ENCODE data around the gene LEMD3.

LEMD3 gene

GRCh38 chr12:65203376-65203775 is 34.0 kb downstream of the LEMD3 start:
- Histone ChIP-seq H3F3A (ENCODE audit: low read depth) (no peaks in the 10 kb centered on the region), H3K36me3 (ENCODE audit: insufficient read depth, low read length) (no peaks in the 10 kb centered on the region), H3K4me2 (ENCODE audit: low read depth, low read length, poor library complexity, severe bottlenecking) (no peak overlapping the region), H3K27me3 (ENCODE audit: insufficient read depth, low read length, poor library complexity, severe bottlenecking) (no peaks in the 10 kb centered on the region), H3K9me3 (ENCODE audit: insufficient read depth, low read depth, low read length) (no peaks in the 10 kb centered on the region), H3K9me2 (replicated peaks; ENCODE audit: low read depth, low read length) (no peaks in the 10 kb centered on the region), H3K4me3 (ENCODE audit: low read length, poor library complexity, severe bottlenecking) (no peak overlapping the region), H4K20me1 (ENCODE audit: insufficient read depth, low read length, poor library complexity, severe bottlenecking) (peaks cover 29% of the 10 kb centered on the region), H2AFZ (ENCODE audit: low read length) (no peak overlapping the region), H3K4me1 (ENCODE audit: insufficient read depth, low read length, poor library complexity, severe bottlenecking) (peaks cover 34% of the 10 kb centered on the region), H3K9ac (ENCODE audit: low read depth, low read length, poor library complexity, severe bottlenecking) (no peak overlapping the region), H3K79me2 (ENCODE audit: insufficient read depth, low read length) (peaks cover 96% of the 10 kb centered on the region)
- no peak for TF ChIP-seq EZH2phosphoT487 (IDR thresholded peaks at IDR 0.05; ENCODE audit: borderline replicate concordance)
- TF ChIP-seq CTCF (conservative IDR thresholded peaks at IDR 0.05; ENCODE audit: low read length): no peak

GRCh38 chr12:65204886-65205525 is 35.6 kb downstream of the LEMD3 start:
- Histone ChIP-seq H3K36me3 (ENCODE audit: insufficient read depth, low read length) (no peaks in the 10 kb centered on the region), H3K9me3 (ENCODE audit: insufficient read depth, low read depth, low read length) (no peaks in the 10 kb centered on the region), H3K9me2 (replicated peaks; ENCODE audit: low read depth, low read length) (no peaks in the 10 kb centered on the region), H3F3A (ENCODE audit: low read depth) (no peaks in the 10 kb centered on the region), H3K27me3 (ENCODE audit: insufficient read depth, low read length, poor library complexity, severe bottlenecking) (no peaks in the 10 kb centered on the region), H3K4me1 (ENCODE audit: insufficient read depth, low read length, poor library complexity, severe bottlenecking) (peaks cover 49% of the 10 kb centered on the region), H4K20me1 (ENCODE audit: insufficient read depth, low read length, poor library complexity, severe bottlenecking) (peaks cover 32% of the 10 kb centered on the region), H3K4me2 (ENCODE audit: low read depth, low read length, poor library complexity, severe bottlenecking) (no peak overlapping the region), H2AFZ (ENCODE audit: low read length) (no peak overlapping the region), H3K79me2 (ENCODE audit: insufficient read depth, low read length) (peaks cover 94% of the 10 kb centered on the region), H3K9ac (ENCODE audit: low read depth, low read length, poor library complexity, severe bottlenecking) (no peak overlapping the region), H3K4me3 (ENCODE audit: low read length, poor library complexity, severe bottlenecking) (no peak overlapping the region)
- TF ChIP-seq CTCF (conservative IDR thresholded peaks at IDR 0.05; ENCODE audit: low read length) (no peak), EZH2phosphoT487 (IDR thresholded peaks at IDR 0.05; ENCODE audit: borderline replicate concordance) (no peak)

- peaks cover 94% of the 10 kb centered on the region for H3K79me2 ChIP-seq (ENCODE audit: insufficient read depth, low read length)
- H3K36me3 ChIP-seq (ENCODE audit: insufficient read depth, low read length): no peaks in the 10 kb centered on the region
- no peak overlapping the region for H3K4me3 ChIP-seq (ENCODE audit: low read length, poor library complexity, severe bottlenecking)
- H3K27me3 ChIP-seq (ENCODE audit: insufficient read depth, low read length, poor library complexity, severe bottlenecking): no peaks in the 10 kb centered on the region
- no peaks in the 10 kb centered on the region for H3F3A ChIP-seq (ENCODE audit: low read depth)
- H3K4me2 ChIP-seq (ENCODE audit: low read depth, low read length, poor library complexity, severe bottlenecking): no peak overlapping the region
- no peaks in the 10 kb centered on the region for H3K9me2 ChIP-seq (replicated peaks; ENCODE audit: low read depth, low read length)
- H3K9me3 ChIP-seq (ENCODE audit: insufficient read depth, low read depth, low read length): no peaks in the 10 kb centered on the region
- H4K20me1 ChIP-seq (ENCODE audit: insufficient read depth, low read length, poor library complexity, severe bottlenecking): peaks cover 33% of the 10 kb centered on the region
- no peak overlapping the region for H3K9ac ChIP-seq (ENCODE audit: low read depth, low read length, poor library complexity, severe bottlenecking)
- no peak overlapping the region for H2AFZ ChIP-seq (ENCODE audit: low read length)
- no peak for TF ChIP-seq CTCF (conservative IDR thresholded peaks at IDR 0.05; ENCODE audit: low read length)
- TF ChIP-seq EZH2phosphoT487 (IDR thresholded peaks at IDR 0.05; ENCODE audit: borderline replicate concordance): no peak
- H3K4me1 ChIP-seq (ENCODE audit: insufficient read depth, low read length, poor library complexity, severe bottlenecking): peaks cover 58% of the 10 kb centered on the region
Observed at GRCh38 chr12:65205886-65206285, 36.5 kb downstream of the LEMD3 start.
